ENCODE measurements around the gene DMBX1.

Gene DMBX1

GRCh38 chr1:46489638-46490405, at the start of gene DMBX1:
Gene DMBX1, plus strand, starts transcription at chr1:46489836. Its CDS starts 17,175 bp downstream, at chr1:46507011.
- peak within 1 kb of the TSS; percentile 17 for H3K4me3 ChIP-seq (ENCODE audit: low read depth, low read length)

- no peak overlapping the region for H3K4me3 ChIP-seq (ENCODE audit: low read depth, low read length)
Measured at GRCh38 chr1:46440478-46440877, 49.2 kb upstream of the DMBX1 start.

GRCh38 chr1:46442317-46443161, 47.1 kb upstream of the DMBX1 start:
- H3K4me3 ChIP-seq (ENCODE audit: low read depth, low read length), result peak overlapping the region; percentile 46

GRCh38 chr1:46444466-46444865, 45.2 kb upstream of the DMBX1 start:
- no peak overlapping the region for H3K4me3 ChIP-seq (ENCODE audit: low read depth, low read length)

GRCh38 chr1:46445773-46446256, 43.8 kb upstream of the DMBX1 start:
- H3K4me3 ChIP-seq (ENCODE audit: low read depth, low read length), result no peak overlapping the region

- H3K4me3 ChIP-seq (ENCODE audit: low read depth, low read length), result no peak overlapping the region
Measured at GRCh38 chr1:46446646-46447498, 42.8 kb upstream of the DMBX1 start.

- no peak overlapping the region for H3K4me3 ChIP-seq (ENCODE audit: low read depth, low read length)
Measured at GRCh38 chr1:46447499-46448108, 42.0 kb upstream of the DMBX1 start.

- peak overlapping the region; percentile 45 for H3K4me3 ChIP-seq (ENCODE audit: low read depth, low read length)
Measured at GRCh38 chr1:46448109-46448911, 41.3 kb upstream of the DMBX1 start.

GRCh38 chr1:46449223-46450159, 40.1 kb upstream of the DMBX1 start:
- H3K4me3 ChIP-seq (ENCODE audit: low read depth, low read length), result no peak overlapping the region

- H3K4me3 ChIP-seq (ENCODE audit: low read depth, low read length), result no peak overlapping the region
Measured at GRCh38 chr1:46450160-46450517, 39.5 kb upstream of the DMBX1 start.

- H3K4me3 ChIP-seq (ENCODE audit: low read depth, low read length), result no peak overlapping the region
Measured at GRCh38 chr1:46451948-46452930, 37.4 kb upstream of the DMBX1 start.

- H3K4me3 ChIP-seq (ENCODE audit: low read depth, low read length), result no peak overlapping the region
Measured at GRCh38 chr1:46452931-46453325, 36.7 kb upstream of the DMBX1 start.

- no peak overlapping the region for H3K4me3 ChIP-seq (ENCODE audit: low read depth, low read length)
Measured at GRCh38 chr1:46453449-46453848, 36.2 kb upstream of the DMBX1 start.

GRCh38 chr1:46455951-46456350, 33.7 kb upstream of the DMBX1 start:
- H3K4me3 ChIP-seq (ENCODE audit: low read depth, low read length), result no peak overlapping the region

GRCh38 chr1:46456411-46456963, 33.1 kb upstream of the DMBX1 start:
- H3K4me3 ChIP-seq (ENCODE audit: low read depth, low read length), result no peak overlapping the region

- H3K4me3 ChIP-seq (ENCODE audit: low read depth, low read length), result no peak overlapping the region
Measured at GRCh38 chr1:46457178-46457577, 32.5 kb upstream of the DMBX1 start.

- H3K4me3 ChIP-seq (ENCODE audit: low read depth, low read length), result no peak overlapping the region
Measured at GRCh38 chr1:46458190-46458589, 31.4 kb upstream of the DMBX1 start.

Data from iPS-11a (cell line).